ENCODE measurements around the gene SCAMP1.

Gene SCAMP1

GRCh38 chr5:78508186-78508765 lies 147.9 kb downstream of the SCAMP1 start:
- H3K9ac ChIP-seq = no peak overlapping the region
- peak overlapping the region; percentile 70 for H3K4me2 ChIP-seq (ENCODE audit: low read length)
- TF ChIP-seq CTCF (IDR thresholded peaks at IDR 0.05) = no peak
- no peaks in the 10 kb centered on the region for H3K27me3 ChIP-seq (ENCODE audit: control insufficient read depth, insufficient read depth, low read length)
- peaks cover 37% of the 10 kb centered on the region for H3K4me1 ChIP-seq
- H3K27ac ChIP-seq = peak overlapping the region; percentile 13
- H3K36me3 ChIP-seq (ENCODE audit: control insufficient read depth, insufficient read depth, low read length) = no peaks in the 10 kb centered on the region
- H3K9me3 ChIP-seq (ENCODE audit: control insufficient read depth, low read length) = no peaks in the 10 kb centered on the region
- peak overlapping the region; percentile 9 for H2AFZ ChIP-seq
- H3K4me3 ChIP-seq (ENCODE audit: low read depth, low read length) = peak overlapping the region; percentile 59
- H3K79me2 ChIP-seq = peaks cover 8% of the 10 kb centered on the region

GRCh38 chr5:78509145-78509865 lies 148.9 kb downstream of the SCAMP1 start:
- H3K27me3 ChIP-seq (ENCODE audit: control insufficient read depth, insufficient read depth, low read length) = no peaks in the 10 kb centered on the region
- peak overlapping the region; percentile 70 for H3K4me2 ChIP-seq (ENCODE audit: low read length)
- peaks cover 8% of the 10 kb centered on the region for H3K79me2 ChIP-seq
- TF ChIP-seq CTCF (IDR thresholded peaks at IDR 0.05) = no peak
- peak overlapping the region; percentile 10 for H3K27ac ChIP-seq
- H3K9ac ChIP-seq = no peak overlapping the region
- H3K4me1 ChIP-seq = peaks cover 37% of the 10 kb centered on the region
- no peaks in the 10 kb centered on the region for H3K9me3 ChIP-seq (ENCODE audit: control insufficient read depth, low read length)
- H2AFZ ChIP-seq = peak overlapping the region; percentile 89
- peak overlapping the region; percentile 59 for H3K4me3 ChIP-seq (ENCODE audit: low read depth, low read length)
- H3K36me3 ChIP-seq (ENCODE audit: control insufficient read depth, insufficient read depth, low read length) = no peaks in the 10 kb centered on the region

GRCh38 chr5:78509884-78510769 lies 149.7 kb downstream of the SCAMP1 start:
- Histone ChIP-seq H3K4me2 (ENCODE audit: low read length) (peak overlapping the region; percentile 70), H3K27me3 (ENCODE audit: control insufficient read depth, insufficient read depth, low read length) (no peaks in the 10 kb centered on the region), H3K4me3 (ENCODE audit: low read depth, low read length) (peak overlapping the region; percentile 59), H3K79me2 (peaks cover 8% of the 10 kb centered on the region), H3K9ac (peak overlapping the region; percentile 22), H3K27ac (peak overlapping the region; percentile 10), H2AFZ (peak overlapping the region; percentile 89), H3K36me3 (ENCODE audit: control insufficient read depth, insufficient read depth, low read length) (no peaks in the 10 kb centered on the region), H3K4me1 (peaks cover 29% of the 10 kb centered on the region), H3K9me3 (ENCODE audit: control insufficient read depth, low read length) (no peaks in the 10 kb centered on the region)
- peak; percentile 8 for TF ChIP-seq CTCF (IDR thresholded peaks at IDR 0.05)

GRCh38 chr5:78511121-78511906 lies 150.9 kb downstream of the SCAMP1 start:
- no peak overlapping the region for H3K9ac ChIP-seq

More at GRCh38 chr5:78511121-78511906, 150.9 kb downstream of the SCAMP1 start:
- Histone ChIP-seq H2AFZ (no peak overlapping the region), H3K79me2 (peaks cover 5% of the 10 kb centered on the region), H3K9me3 (ENCODE audit: control insufficient read depth, low read length) (no peaks in the 10 kb centered on the region), H3K27me3 (ENCODE audit: control insufficient read depth, insufficient read depth, low read length) (no peaks in the 10 kb centered on the region), H3K4me2 (ENCODE audit: low read length) (no peak overlapping the region), H3K4me1 (peaks cover 23% of the 10 kb centered on the region), H3K36me3 (ENCODE audit: control insufficient read depth, insufficient read depth, low read length) (no peaks in the 10 kb centered on the region), H3K4me3 (ENCODE audit: low read depth, low read length) (no peak overlapping the region), H3K27ac (no peak overlapping the region)
- TF ChIP-seq CTCF (IDR thresholded peaks at IDR 0.05) = no peak

Measured in parathyroid adenoma (tissue), 2 donors.